B cell (primary cell): Measurements from ENCODE around the gene POLG2. TPM values are rescaled to one million over a fixed set of nuclear protein-coding genes. Genes with fewer than 3 reads are reported as not detected.
"Not testable (repeated sequence)": the region's sequence is repeated elsewhere in the genome, so short reads cannot be mapped to it uniquely, and the experiment has no call there.

ENCODE experiments used
- ATAC-seq: fragments of 200-7000 bp; cut with Tn5 transposase; one replicate; pipeline ENCODE4 v1.10.0; 2021; ENCODE audit warnings: low read depth, mild to moderate bottlenecking, moderate number of reproducible peaks, moderate library complexity
- CTCF ChIA-PET: fragments of 350-600 bp; sonication (Branson Sonifier 250); formaldehyde crosslinking; loops from one replicate; lab custom pipeline; 2021; ENCODE audit warnings: antibody characterized with exemption, inconsistent platforms; lab: Charles Lee
- POLR2A ChIA-PET: fragments of 350-600 bp; sonication (Branson Sonifier 250); formaldehyde crosslinking; loops from one replicate; lab custom pipeline; 2021; ENCODE audit warnings: antibody characterized with exemption; lab: Charles Lee
- DNase-seq: peaks from one replicate; pipeline ENCODE4 v3.0.0; 2013
- H2AFZ ChIP-seq: 2 replicates; pipeline ENCODE4 v1.6.1; 2012; ENCODE audit warnings: mild to moderate bottlenecking, low read depth, low read length; ENCODE audit not compliant: insufficient read depth, poor library complexity, severe bottlenecking
- H3K27ac ChIP-seq, 2 donors: 1 replicate in 1 of 2; 2 replicates in 1 of 2; pipeline ENCODE4 v1.5.1; 2012 to 2013; ENCODE audit warnings: low read length in 2 of 2, mild to moderate bottlenecking in 2 of 2, moderate library complexity in 1 of 2
- H3K27me3 ChIP-seq, 4 experiments: fragments of 200-600 bp in 1 of 4; sonication (generic) in 1 of 4; replicated peaks in 1 of 4; 1 replicate in 2 of 4; 2 replicates in 2 of 4; pipeline versions ENCODE4 v1.6.1 to v1.7.0; 2013 to 2016; ENCODE audit warnings: low read length in 3 of 4, mild to moderate bottlenecking in 2 of 4, mixed read lengths in 1 of 4, moderate library complexity in 1 of 4; ENCODE audit not compliant: insufficient read depth in 4 of 4, control insufficient read depth in 3 of 4; ENCODE audit errors: control extremely low read depth in 1 of 4
- H3K36me3 ChIP-seq, 2 experiments: replicated peaks in 1 of 2; 1 replicate in 1 of 2; 2 replicates in 1 of 2; pipeline versions ENCODE4 v1.6.1 to v1.7.1; 2013; ENCODE audit warnings: low read length in 1 of 2; ENCODE audit not compliant: insufficient read depth in 2 of 2, control insufficient read depth in 1 of 2; ENCODE audit errors: control extremely low read depth in 1 of 2, extremely low read depth in 1 of 2
- H3K4me1 ChIP-seq, 2 donors: fragments of 200-600 bp in 1 of 2; sonication (generic) in 1 of 2; 1 replicate in 1 of 2; 2 replicates in 1 of 2; pipeline versions ENCODE4 v1.5.1 to v1.6.1; 2013 to 2017; ENCODE audit warnings: low read length in 2 of 2; ENCODE audit not compliant: control insufficient read depth in 2 of 2, insufficient read depth in 2 of 2
- H3K4me2 ChIP-seq: replicated peaks from 2 replicates; pipeline ENCODE3; 2012; ENCODE audit warnings: mild to moderate bottlenecking, low read depth, low read length; ENCODE audit not compliant: poor library complexity, severe bottlenecking
- H3K4me3 ChIP-seq, 5 experiments: fragments of 200-600 bp in 1 of 5; sonication (generic) in 1 of 5; 1 replicate in 3 of 5; 2 replicates in 2 of 5; pipeline versions ENCODE4 v1.5.1 to v1.7.0; 2011 to 2016; ENCODE audit warnings: low read length in 4 of 5, mild to moderate bottlenecking in 4 of 5, low read depth in 2 of 5, control low read depth in 1 of 5, moderate library complexity in 1 of 5; ENCODE audit not compliant: insufficient read depth in 1 of 5; ENCODE audit errors: control extremely low read depth in 1 of 5, extremely low read depth in 1 of 5
- H3K79me2 ChIP-seq: fragments of 200-600 bp; sonication (generic); one replicate; pipeline ENCODE4 v1.6.0; 2016; ENCODE audit warnings: low read length; ENCODE audit not compliant: control insufficient read depth, insufficient read depth
- H3K9ac ChIP-seq: fragments of 200-600 bp; sonication (generic); 2 replicates; pipeline ENCODE4 v1.6.1; 2017; ENCODE audit warnings: mild to moderate bottlenecking, low read length, moderate library complexity
- H3K9me3 ChIP-seq, 3 donors: one replicate each; pipeline versions ENCODE4 v1.6.1 to v1.7.1; 2013; ENCODE audit warnings: low read length in 2 of 3; ENCODE audit not compliant: control insufficient read depth in 2 of 3, insufficient read depth in 1 of 3; ENCODE audit errors: control extremely low read depth in 1 of 3
- H4K20me1 ChIP-seq: 2 replicates; pipeline ENCODE4 v1.6.0; 2012; ENCODE audit warnings: mild to moderate bottlenecking, low read length; ENCODE audit not compliant: insufficient read depth, control insufficient read depth, poor library complexity, severe bottlenecking
- H3K27ac Mint-ChIP-seq: one replicate; pipeline ENCODE4 v1.8.0; 2021; ENCODE audit warnings: mixed read lengths
- H3K27me3 Mint-ChIP-seq: one replicate; pipeline ENCODE4 v1.8.0; 2021; ENCODE audit warnings: mixed read lengths
- H3K4me1 Mint-ChIP-seq: one replicate; pipeline ENCODE4 v1.8.0; 2021; ENCODE audit warnings: mixed read lengths
- H3K4me3 Mint-ChIP-seq: one replicate; pipeline ENCODE4 v1.8.0; 2021; ENCODE audit warnings: mixed read lengths
- H3K9me3 Mint-ChIP-seq: one replicate; pipeline ENCODE4 v1.8.0; 2022; ENCODE audit warnings: mixed read lengths; ENCODE audit not compliant: insufficient read depth
- CTCF ChIP-seq: fragments of 200-600 bp; IDR thresholded peaks from one replicate; pipeline ENCODE4 v1.8.0; 2022; ENCODE audit warnings: antibody characterized with exemption, mild to moderate bottlenecking
- EZH2 ChIP-seq: IDR thresholded peaks from 2 replicates; pipeline ENCODE4 v1.6.1; 2012; ENCODE audit warnings: borderline replicate concordance, low read depth, mild to moderate bottlenecking, moderate library complexity, low read length; ENCODE audit not compliant: insufficient read depth, poor library complexity, severe bottlenecking
- WGBS: methylation state at CpG from one replicate; pipeline ENCODE4 v1.1.5; 2013; ENCODE audit warnings: missing lambda C conversion rate; ENCODE audit not compliant: insufficient coverage; 5-methylcytosine and 5-hydroxymethylcytosine counted together
- intact Hi-C: fragments of 100-400 bp; cut with micrococcal nuclease; formaldehyde crosslinking; loops from one replicate; pipeline ENCODE4 v1.10.0; 2022
- polyA plus RNA-seq: library from polyadenylated mRNA; depleted of rRNA; stranded (reverse); fragments of >200 nt; gene quantifications from 2 replicates; pipeline ENCODE4 v1.2.3, GENCODE V29; 2012
- total RNA-seq, 2 donors: library from RNA; stranded (reverse); fragments of 120-200 nt in 1 of 2; gene quantifications; 1 replicate in 1 of 2; 2 replicates in 1 of 2; pipeline versions ENCODE4 v1.2.3 to v1.2.4, GENCODE V29; 2013 to 2022

POLG2 gene
- total and polyA plus RNA-seq, 2 donors (not counting 1 experiment from before 2014, with no cell fraction given), result 26.9 to 74.5 TPM

- Histone ChIP-seq H3K27me3 (no peaks in the 10 kb centered on the region), H3K9me3 (peaks cover 0 to 3% (median 0%) of the 10 kb centered on the region in 3 donors), H3K4me3 (no peak overlapping the region), H4K20me1 (no peaks in the 10 kb centered on the region), H3K4me1 (peaks cover 26 to 33% of the 10 kb centered on the region in 2 donors), H3K36me3 (peaks cover 0 to 21% of the 10 kb centered on the region in 2 experiments), H2AFZ (no peak overlapping the region), H3K79me2 (peaks cover 38% of the 10 kb centered on the region), H3K4me2 (no peak overlapping the region), H3K27ac (no peak overlapping the region), H3K9ac (no peak overlapping the region)
- no peaks in the 10 kb centered on the region for H3K27me3 Mint-ChIP-seq
- ChIA-PET POLR2A (no interaction called here), CTCF (interaction anchor here (0.7 to 1.1 kb wide), 2 partner anchors 42 to 62 kb away, joined by 3 to 5 read pairs; no protein-coding TSS in a partner anchor)
- no peak for DNase-seq
- 100% methylated on average over 4 of the region's 8 CpGs for WGBS
- ATAC-seq, result no peak
- H3K27ac Mint-ChIP-seq, result peak overlapping the region; percentile 46
- H3K4me1 Mint-ChIP-seq, result peaks cover 29% of the 10 kb centered on the region
- no peaks in the 10 kb centered on the region for H3K9me3 Mint-ChIP-seq
- no peak overlapping the region for H3K4me3 Mint-ChIP-seq
- intact Hi-C loops, result no loop called here
- TF ChIP-seq EZH2 (no peak), CTCF (no peak)
Observed at GRCh38 chr17:64460955-64461354, 35.9 kb downstream of the POLG2 start.

- H3K9ac ChIP-seq, H3K4me3 ChIP-seq, H3K27me3 Mint-ChIP-seq, H4K20me1 ChIP-seq, H3K27me3 ChIP-seq, ATAC-seq, H2AFZ ChIP-seq, H3K4me2 ChIP-seq, H3K9me3 ChIP-seq, H3K4me3 Mint-ChIP-seq, H3K9me3 Mint-ChIP-seq, DNase-seq, intact Hi-C loops, H3K27ac ChIP-seq, H3K27ac Mint-ChIP-seq, POLR2A ChIA-PET: not testable (repeated sequence)
- H3K36me3 ChIP-seq, result peaks cover 0 to 16% of the 10 kb centered on the region in 2 experiments
- H3K4me1 Mint-ChIP-seq, result peaks cover 37% of the 10 kb centered on the region
- H3K4me1 ChIP-seq, result peaks cover 37 to 45% of the 10 kb centered on the region in 2 donors
- CTCF ChIA-PET, result interaction anchor here (0.6 to 1.1 kb wide), 2 partner anchors 41 to 789 kb away, joined by 5 to 7 read pairs; no protein-coding TSS in a partner anchor
- 100% methylated on average over 5 of the region's 7 CpGs for WGBS
- H3K79me2 ChIP-seq, result peaks cover 47% of the 10 kb centered on the region
Observed at GRCh38 chr17:64459818-64460217, 37.0 kb downstream of the POLG2 start.
